GM12872 (cell line): ENCODE results near the gene BMAL2.

Experiments
- TF ChIP-seq, protein P1 (sequence below): IDR thresholded peaks from 3 replicates; pipeline ENCODE4 v1.5.1; 2011; ENCODE audit warnings: low read depth, mild to moderate bottlenecking, low read length, moderate library complexity; ENCODE audit not compliant: insufficient read depth

BMAL2 gene, protein sequence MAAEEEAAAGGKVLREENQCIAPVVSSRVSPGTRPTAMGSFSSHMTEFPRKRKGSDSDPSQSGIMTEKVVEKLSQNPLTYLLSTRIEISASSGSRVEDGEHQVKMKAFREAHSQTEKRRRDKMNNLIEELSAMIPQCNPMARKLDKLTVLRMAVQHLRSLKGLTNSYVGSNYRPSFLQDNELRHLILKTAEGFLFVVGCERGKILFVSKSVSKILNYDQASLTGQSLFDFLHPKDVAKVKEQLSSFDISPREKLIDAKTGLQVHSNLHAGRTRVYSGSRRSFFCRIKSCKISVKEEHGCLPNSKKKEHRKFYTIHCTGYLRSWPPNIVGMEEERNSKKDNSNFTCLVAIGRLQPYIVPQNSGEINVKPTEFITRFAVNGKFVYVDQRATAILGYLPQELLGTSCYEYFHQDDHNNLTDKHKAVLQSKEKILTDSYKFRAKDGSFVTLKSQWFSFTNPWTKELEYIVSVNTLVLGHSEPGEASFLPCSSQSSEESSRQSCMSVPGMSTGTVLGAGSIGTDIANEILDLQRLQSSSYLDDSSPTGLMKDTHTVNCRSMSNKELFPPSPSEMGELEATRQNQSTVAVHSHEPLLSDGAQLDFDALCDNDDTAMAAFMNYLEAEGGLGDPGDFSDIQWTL

DNA sequence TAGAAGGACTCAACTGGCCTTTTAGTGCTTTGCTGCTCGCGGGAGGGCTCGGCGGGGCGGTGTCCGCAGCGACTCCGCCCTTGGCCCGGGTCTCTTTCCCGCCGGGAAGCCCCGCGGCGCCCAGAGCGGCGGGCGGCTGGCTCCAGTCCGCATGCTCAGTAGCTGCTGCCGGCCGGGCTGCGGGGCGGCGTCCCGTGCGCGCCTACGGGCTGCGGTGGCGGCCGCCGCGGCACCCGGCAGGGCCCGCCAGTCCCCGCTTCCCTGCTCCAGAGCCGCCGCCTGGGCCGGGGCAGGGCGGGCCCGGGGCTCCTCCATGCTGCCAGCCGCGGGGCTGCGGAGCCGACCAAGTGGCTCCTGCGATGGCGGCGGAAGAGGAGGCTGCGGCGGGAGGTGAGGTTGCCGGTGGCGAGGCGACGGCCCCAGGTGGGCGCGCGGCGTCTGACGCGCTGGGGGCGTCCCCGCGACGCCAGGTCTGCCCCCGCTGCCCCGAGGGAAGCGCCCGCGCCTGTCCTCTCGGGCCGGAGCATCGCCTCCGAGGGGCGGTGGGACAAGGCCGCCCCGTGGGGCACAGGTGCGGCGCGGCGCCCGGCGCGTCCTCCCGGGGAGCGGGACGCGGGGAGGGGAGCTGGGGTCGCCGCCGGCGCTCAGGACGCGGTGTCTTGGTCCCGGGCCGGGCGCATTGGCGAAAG, at the start of gene BMAL2:
TSS of gene BMAL2 (plus strand) at position 123 of the 689 bp plus-strand sequence. CDS start at position 360, 237 bp downstream.
- TF ChIP-seq, protein P1, sequence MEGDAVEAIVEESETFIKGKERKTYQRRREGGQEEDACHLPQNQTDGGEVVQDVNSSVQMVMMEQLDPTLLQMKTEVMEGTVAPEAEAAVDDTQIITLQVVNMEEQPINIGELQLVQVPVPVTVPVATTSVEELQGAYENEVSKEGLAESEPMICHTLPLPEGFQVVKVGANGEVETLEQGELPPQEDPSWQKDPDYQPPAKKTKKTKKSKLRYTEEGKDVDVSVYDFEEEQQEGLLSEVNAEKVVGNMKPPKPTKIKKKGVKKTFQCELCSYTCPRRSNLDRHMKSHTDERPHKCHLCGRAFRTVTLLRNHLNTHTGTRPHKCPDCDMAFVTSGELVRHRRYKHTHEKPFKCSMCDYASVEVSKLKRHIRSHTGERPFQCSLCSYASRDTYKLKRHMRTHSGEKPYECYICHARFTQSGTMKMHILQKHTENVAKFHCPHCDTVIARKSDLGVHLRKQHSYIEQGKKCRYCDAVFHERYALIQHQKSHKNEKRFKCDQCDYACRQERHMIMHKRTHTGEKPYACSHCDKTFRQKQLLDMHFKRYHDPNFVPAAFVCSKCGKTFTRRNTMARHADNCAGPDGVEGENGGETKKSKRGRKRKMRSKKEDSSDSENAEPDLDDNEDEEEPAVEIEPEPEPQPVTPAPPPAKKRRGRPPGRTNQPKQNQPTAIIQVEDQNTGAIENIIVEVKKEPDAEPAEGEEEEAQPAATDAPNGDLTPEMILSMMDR = no peak

DNA sequence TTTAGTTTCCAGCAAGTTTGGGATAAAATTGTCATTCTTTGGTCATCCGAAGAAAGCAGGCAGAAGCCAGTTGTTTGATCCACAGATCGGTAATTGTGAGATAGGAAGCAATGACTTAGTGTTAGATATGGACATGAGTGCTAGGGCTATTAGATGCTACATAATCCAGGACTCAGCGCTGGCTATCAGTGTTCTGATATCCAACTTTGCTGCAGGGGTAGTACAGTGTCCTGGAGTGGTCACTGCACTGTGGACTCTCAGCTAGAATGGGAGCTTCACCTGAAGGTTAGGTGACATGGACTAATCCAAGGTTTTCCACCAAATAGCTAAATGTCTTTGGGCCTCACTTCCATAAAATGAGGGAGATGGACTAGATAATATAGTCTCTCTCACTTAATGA, 48.6 kb upstream of the BMAL2 start:
- TF ChIP-seq, protein P1 = no peak

DNA sequence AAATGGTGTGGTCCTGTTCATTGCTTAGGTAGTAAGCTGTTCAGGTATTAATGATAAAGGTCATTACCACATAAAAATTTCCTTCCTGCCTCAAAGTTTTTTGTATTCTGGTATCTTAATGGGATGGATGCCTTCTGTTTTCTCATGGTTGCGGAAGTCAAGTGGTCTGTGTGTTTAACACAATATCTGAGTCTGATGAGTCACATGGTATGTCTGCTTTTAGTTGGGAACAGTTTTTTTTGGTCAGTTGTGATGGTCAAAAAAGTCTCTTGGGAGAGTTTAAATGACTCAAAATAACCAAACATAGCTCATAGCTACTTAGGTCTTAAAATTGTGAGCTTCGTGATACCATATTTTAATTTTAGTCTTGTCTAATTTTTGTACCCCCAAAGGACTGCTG, 47.9 kb upstream of the BMAL2 start:
- TF ChIP-seq, protein P1 = no peak

DNA sequence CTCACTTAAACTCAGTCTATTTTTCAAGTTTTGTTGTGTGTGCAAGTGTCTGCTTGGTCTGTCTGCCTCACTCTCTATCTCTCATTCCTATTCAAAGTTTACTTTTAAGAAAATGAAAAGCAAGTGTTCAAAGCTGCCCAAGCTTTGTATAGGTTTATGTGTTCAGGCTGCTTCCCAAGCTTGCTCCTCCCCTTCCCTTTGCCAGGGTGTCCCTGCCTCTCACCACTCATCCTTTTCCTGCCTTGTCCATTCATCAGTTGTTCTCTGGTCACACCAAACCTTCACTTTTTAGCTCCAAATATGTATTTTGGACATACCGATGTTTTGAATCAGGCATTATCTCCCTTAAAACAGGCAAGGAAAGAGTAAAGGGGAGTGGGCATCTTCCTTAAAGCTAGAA, 47.2 kb upstream of the BMAL2 start:
- TF ChIP-seq, protein P1 = no peak

DNA sequence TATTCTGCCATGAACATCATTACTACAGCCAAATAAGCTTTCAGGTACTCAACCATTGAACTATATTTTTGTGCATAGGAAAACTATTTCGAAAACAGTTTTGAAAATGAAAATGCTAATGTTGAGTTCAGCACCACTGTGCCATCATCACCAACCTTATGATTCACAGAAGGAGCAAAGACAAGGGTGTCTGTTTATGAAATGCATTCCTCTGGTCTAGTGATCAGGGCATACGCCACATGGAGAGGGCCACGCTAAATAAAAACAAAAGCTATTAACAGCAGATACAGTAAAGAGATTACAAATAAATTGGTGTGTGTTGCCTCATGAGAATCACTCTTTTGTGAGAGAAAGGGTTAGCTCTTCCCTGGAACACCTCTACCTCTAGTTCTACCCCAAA, 43.2 kb upstream of the BMAL2 start:
- TF ChIP-seq, protein P1 = no peak

DNA sequence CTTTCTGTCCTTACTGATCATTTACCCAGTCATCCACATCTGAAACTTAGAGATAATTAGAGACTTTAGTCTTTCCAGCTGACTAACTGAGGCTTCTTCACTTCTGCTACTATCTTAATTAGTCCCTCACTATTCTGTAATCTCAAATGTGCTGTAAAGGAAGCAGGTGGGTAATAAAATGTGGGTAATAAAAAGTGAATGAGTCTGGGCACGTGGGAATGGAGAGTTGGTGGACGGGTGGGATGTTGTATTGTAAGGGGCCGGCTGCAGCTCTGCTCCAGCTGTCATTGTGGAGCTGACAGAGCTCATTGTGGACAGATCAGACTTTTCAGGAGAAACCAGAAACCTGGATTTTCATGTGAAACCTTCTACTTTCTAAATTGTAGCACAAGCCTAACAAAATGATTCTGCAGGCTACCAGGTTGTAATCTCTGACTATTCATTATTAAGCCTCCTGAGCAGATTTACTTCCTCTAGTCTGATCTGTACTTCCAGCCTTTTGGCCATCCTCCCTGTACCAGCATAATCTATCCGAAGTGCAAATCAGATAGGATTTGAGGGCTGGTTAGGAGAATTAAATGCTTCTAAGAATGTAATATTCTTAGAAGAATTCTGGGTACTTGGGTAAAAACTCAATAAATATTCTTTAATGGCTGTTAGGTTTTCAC, 42.0 kb upstream of the BMAL2 start:
- TF ChIP-seq, protein P1 = no peak

DNA sequence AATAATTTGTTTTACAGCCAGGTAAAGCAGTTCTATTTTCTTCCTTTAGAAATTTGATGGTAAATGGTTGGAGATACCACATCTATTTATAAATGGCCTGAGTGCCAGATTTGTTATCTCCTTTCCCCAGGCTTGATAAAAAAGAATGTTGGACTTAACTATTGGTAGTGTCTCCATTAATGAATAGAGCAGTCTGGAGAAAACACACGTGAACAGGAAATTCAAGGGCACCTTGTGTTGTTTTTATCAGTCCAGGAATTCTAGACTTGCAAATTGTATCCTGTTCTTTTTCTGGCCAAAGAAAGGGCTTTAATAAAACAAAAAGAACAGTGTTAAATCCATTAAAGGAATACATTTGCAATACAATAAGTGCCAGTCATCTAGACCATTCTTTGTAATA, 40.8 kb upstream of the BMAL2 start:
- TF ChIP-seq, protein P1 = no peak
